SK-N-SH (cell line): Measurements from ENCODE around the gene DFFB. TPM values are rescaled to one million over a fixed set of nuclear protein-coding genes. Genes with fewer than 3 reads are reported as not detected.

Experiments
- CTCF ChIA-PET: fragments of 300-600, 350-600 bp; formaldehyde crosslinking; extraction: SDS; loops from one replicate; lab custom pipeline; 2021; lab: Yijun Ruan, JAX
- POLR2A ChIA-PET: fragments of 350-600 bp; sonication (Branson Sonifier 250); formaldehyde crosslinking; extraction: SDS; loops from one replicate; lab custom pipeline; 2020; ENCODE audit warnings: antibody characterized with exemption, inconsistent platforms; lab: Yijun Ruan, JAX
- DNase-seq: peaks from one replicate; pipeline ENCODE4 v3.0.0; 2012
- H2AFZ ChIP-seq: fragments of 200-600 bp; sonication (generic); 2 replicates; pipeline ENCODE4 v1.8.1; 2016; ENCODE audit warnings: antibody characterized with exemption, mild to moderate bottlenecking, low read depth
- H3F3A ChIP-seq: fragments of 200-600 bp; sonication (generic); replicated peaks from 2 replicates; pipeline ENCODE3; 2016; ENCODE audit warnings: antibody characterized with exemption, mild to moderate bottlenecking; ENCODE audit not compliant: insufficient read depth
- H3K27ac ChIP-seq, 2 experiments: fragments of 200-500 bp in 1 of 2; fragments of 200-600 bp in 1 of 2; sonication (Bioruptor generic) in 1 of 2; sonication (generic), shearing (Covaris generic) in 1 of 2; 2 replicates each; pipeline versions ENCODE4 v1.5.1 to v1.6.1; 2014 to 2016; ENCODE audit warnings: low read depth in 2 of 2, inconsistent platforms in 1 of 2, low read length in 1 of 2, mild to moderate bottlenecking in 1 of 2, mixed read lengths in 1 of 2
- H3K27me3 ChIP-seq: fragments of 200-600 bp; sonication (generic), shearing (Covaris generic); 2 replicates; pipeline ENCODE4 v1.6.1; 2016; ENCODE audit warnings: mixed run types; ENCODE audit not compliant: insufficient read depth
- H3K36me3 ChIP-seq, 2 experiments: fragments of 200-500 bp in 1 of 2; fragments of 200-600 bp in 1 of 2; sonication (Bioruptor generic) in 1 of 2; sonication (generic) in 1 of 2; replicated peaks in 1 of 2; 2 replicates each; pipeline versions ENCODE3 to v1.5.1; 2014 to 2016; ENCODE audit warnings: low read length in 1 of 2, mild to moderate bottlenecking in 1 of 2; ENCODE audit not compliant: insufficient read depth in 2 of 2, control insufficient read depth in 1 of 2
- H3K4me1 ChIP-seq, 2 experiments: fragments of 200-500 bp in 1 of 2; fragments of 200-600 bp in 1 of 2; sonication (Bioruptor generic) in 1 of 2; sonication (generic), shearing (Covaris generic) in 1 of 2; 2 replicates each; pipeline versions ENCODE4 v1.5.1 to v1.6.1; 2014 to 2016; ENCODE audit warnings: low read depth in 1 of 2, low read length in 1 of 2, mixed run types in 1 of 2; ENCODE audit not compliant: insufficient read depth in 2 of 2, control insufficient read depth in 1 of 2
- H3K4me2 ChIP-seq: fragments of 200-600 bp; sonication (generic), shearing (Covaris generic); 2 replicates; pipeline ENCODE4 v1.6.1; 2017; ENCODE audit warnings: mixed run types
- H3K4me3 ChIP-seq, 2 experiments: fragments of 200-500 bp in 1 of 2; fragments of 200-600 bp in 1 of 2; sonication (Bioruptor generic) in 1 of 2; sonication (generic), shearing (Covaris generic) in 1 of 2; 2 replicates each; pipeline versions ENCODE4 v1.5.1 to v1.8.1; 2014 to 2016; ENCODE audit warnings: low read depth in 2 of 2, inconsistent platforms in 1 of 2, low read length in 1 of 2, mild to moderate bottlenecking in 1 of 2, mixed read lengths in 1 of 2, moderate library complexity in 1 of 2
- H3K79me2 ChIP-seq: fragments of 200-600 bp; sonication (generic); 2 replicates; pipeline ENCODE4 v1.8.1; 2017; ENCODE audit warnings: mild to moderate bottlenecking; ENCODE audit not compliant: insufficient read depth
- H3K9ac ChIP-seq: fragments of 200-600 bp; sonication (generic); 2 replicates; pipeline ENCODE4 v1.6.1; 2017; ENCODE audit warnings: mixed run types
- H3K9me2 ChIP-seq: fragments of 200-600 bp; sonication (generic); 2 replicates; pipeline ENCODE4 v1.6.1; 2017; ENCODE audit warnings: mixed run types
- H3K9me3 ChIP-seq: fragments of 200-600 bp; sonication (generic); 2 replicates; pipeline ENCODE4 v1.6.1; 2017; ENCODE audit warnings: mixed run types, mild to moderate bottlenecking, moderate library complexity
- H4K20me1 ChIP-seq: fragments of 200-600 bp; sonication (generic); 2 replicates; pipeline ENCODE4 v1.6.1; 2017; ENCODE audit warnings: mild to moderate bottlenecking, mixed run types; ENCODE audit not compliant: insufficient read depth
- MEF2A ChIP-seq: IDR thresholded peaks from 2 replicates; pipeline ENCODE4 v1.4.0; 2012; ENCODE audit warnings: low read depth, borderline replicate concordance
- PBX3 ChIP-seq: IDR thresholded peaks from 2 replicates; pipeline ENCODE4; 2012
- POLR2AphosphoS5 ChIP-seq: IDR thresholded peaks from 2 replicates; pipeline ENCODE4 v1.6.1; 2012; ENCODE audit warnings: low read depth, low read length
- RCOR1 ChIP-seq: fragments of 150-350 bp; IDR thresholded peaks from 2 replicates; pipeline ENCODE4 v1.6.1; 2017; ENCODE audit warnings: antibody characterized with exemption, low read length
- TAF1 ChIP-seq: IDR thresholded peaks from 2 replicates; pipeline ENCODE4 v1.6.1; 2012; ENCODE audit warnings: low read depth, mild to moderate bottlenecking, low read length, moderate library complexity, borderline replicate concordance
- TEAD4 ChIP-seq: IDR thresholded peaks from 2 replicates; pipeline ENCODE4 v1.4.0; 2012; ENCODE audit warnings: mild to moderate bottlenecking, borderline replicate concordance; ENCODE audit not compliant: insufficient read depth
- YY1 ChIP-seq: IDR thresholded peaks from 2 replicates; pipeline ENCODE4 v1.4.0; 2012; ENCODE audit warnings: low read depth, mild to moderate bottlenecking
- WGBS: methylation state at CpG from one replicate; pipeline ENCODE4 v1.1.6; 2017; ENCODE audit warnings: low lambda C conversion rate; 5-methylcytosine and 5-hydroxymethylcytosine counted together
- polyA plus RNA-seq, 3 experiments: library from polyadenylated mRNA; depleted of rRNA; stranded (reverse); fragments of >200 nt; gene quantifications; 2 replicates each; pipeline ENCODE4 v1.2.3, GENCODE V29; 2012
- TF ChIP-seq, protein P1 (sequence below): IDR thresholded peaks from 2 replicates; pipeline ENCODE4 v1.4.0; 2012; ENCODE audit warnings: low read depth, borderline replicate concordance
- TF ChIP-seq, protein P2 (sequence below): IDR thresholded peaks from 2 replicates; pipeline ENCODE4 v1.6.1; 2012; ENCODE audit warnings: mild to moderate bottlenecking, low read depth, low read length, moderate library complexity

Gene DFFB
- polyA plus RNA-seq, 1 of the 3 experiments (the other 2 are of a cell fraction): 8.2 TPM

DNA sequence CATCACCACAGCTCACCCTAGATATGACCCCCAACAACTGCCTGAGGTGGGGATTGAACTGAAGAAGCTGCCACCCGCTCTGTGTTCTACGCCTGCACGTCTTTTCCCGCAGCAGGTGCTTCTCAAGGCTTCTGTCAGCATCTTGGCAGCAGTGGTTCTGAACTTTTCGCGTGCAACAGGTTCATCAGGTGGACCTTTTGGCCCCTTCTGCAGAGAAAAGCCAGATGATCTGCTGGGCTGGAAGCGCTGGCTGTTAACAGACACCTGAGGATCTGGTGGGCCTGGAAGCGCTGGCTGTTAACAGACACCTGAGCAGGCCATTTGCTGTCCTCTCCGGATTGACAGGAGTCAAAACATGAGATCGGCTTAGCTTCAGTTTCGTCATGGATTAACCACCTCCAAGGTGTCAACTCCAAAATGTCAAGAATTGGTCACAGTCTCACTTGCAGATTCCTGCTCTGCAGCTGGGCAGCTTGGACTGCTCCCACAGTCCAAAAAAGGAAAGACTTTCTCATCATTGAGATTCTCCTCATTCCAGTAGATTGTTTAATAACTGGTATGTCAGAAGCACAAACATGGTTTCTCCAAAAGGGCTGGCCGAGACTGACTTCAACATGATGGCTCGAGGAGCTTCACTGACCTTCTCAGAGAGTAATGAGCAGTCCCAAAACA is 38.1 kb downstream of the DFFB start:
- Histone ChIP-seq H3K9me2 (no peaks in the 10 kb centered on the region), H3K4me1 (peaks cover 0 to 4% of the 10 kb centered on the region in 2 experiments; a peak in 1 of 4 replicates), H4K20me1 (0 out of 2 replicates have a peak, but pooled peaks cover 9% of the 10 kb centered on the region), H3K4me3 (no peak overlapping the region), H3K36me3 (peaks cover 12 to 19% of the 10 kb centered on the region in 2 experiments), H3K4me2 (no peak overlapping the region), H3K9me3 (no peaks in the 10 kb centered on the region), H3F3A (no peaks in the 10 kb centered on the region), H3K27ac (no peak overlapping the region), H3K79me2 (peaks cover 73% of the 10 kb centered on the region), H2AFZ (no peak overlapping the region), H3K9ac (no peak overlapping the region), H3K27me3 (no peaks in the 10 kb centered on the region)
- 94% methylated on average over 13 of the region's 13 CpGs for WGBS
- TF ChIP-seq, protein P1, sequence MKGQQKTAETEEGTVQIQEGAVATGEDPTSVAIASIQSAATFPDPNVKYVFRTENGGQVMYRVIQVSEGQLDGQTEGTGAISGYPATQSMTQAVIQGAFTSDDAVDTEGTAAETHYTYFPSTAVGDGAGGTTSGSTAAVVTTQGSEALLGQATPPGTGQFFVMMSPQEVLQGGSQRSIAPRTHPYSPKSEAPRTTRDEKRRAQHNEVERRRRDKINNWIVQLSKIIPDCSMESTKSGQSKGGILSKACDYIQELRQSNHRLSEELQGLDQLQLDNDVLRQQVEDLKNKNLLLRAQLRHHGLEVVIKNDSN: no peak
- no peak for TF ChIP-seq RCOR1
- POLR2A ChIA-PET: no interaction called here
- DNase-seq: no peak
- CTCF ChIA-PET: interaction anchor here (0.9 kb wide), 1 partner anchor 10 kb away, joined by 5 read pairs; no protein-coding TSS in a partner anchor

GRCh38 chr1:3895951-3896325 is 38.7 kb downstream of the DFFB start:
- H4K20me1 ChIP-seq: 0 out of 2 replicates have a peak, but pooled peaks cover 9% of the 10 kb centered on the region
- H3K9me2 ChIP-seq: no peaks in the 10 kb centered on the region

More at GRCh38 chr1:3895951-3896325, 38.7 kb downstream of the DFFB start:
- no peak overlapping the region for H3K9ac ChIP-seq
- H3K4me2 ChIP-seq: no peak overlapping the region
- WGBS: no CpG with 5 or more reads among the region's 4 CpGs
- ChIA-PET CTCF (interaction anchor here (0.9 kb wide), 1 partner anchor 11 kb away, joined by 5 read pairs; no protein-coding TSS in a partner anchor), POLR2A (no interaction called here)
- no peak for DNase-seq
- no peak overlapping the region for H3K27ac ChIP-seq
- no peaks in the 10 kb centered on the region for H3K9me3 ChIP-seq
- H3K36me3 ChIP-seq: peaks cover 12 to 14% of the 10 kb centered on the region in 2 experiments
- TF ChIP-seq POLR2AphosphoS5 (no peak), TEAD4 (no peak), YY1 (no peak), TAF1 (no peak), RCOR1 (no peak), MEF2A (no peak), PBX3 (no peak)
- TF ChIP-seq, protein P2, sequence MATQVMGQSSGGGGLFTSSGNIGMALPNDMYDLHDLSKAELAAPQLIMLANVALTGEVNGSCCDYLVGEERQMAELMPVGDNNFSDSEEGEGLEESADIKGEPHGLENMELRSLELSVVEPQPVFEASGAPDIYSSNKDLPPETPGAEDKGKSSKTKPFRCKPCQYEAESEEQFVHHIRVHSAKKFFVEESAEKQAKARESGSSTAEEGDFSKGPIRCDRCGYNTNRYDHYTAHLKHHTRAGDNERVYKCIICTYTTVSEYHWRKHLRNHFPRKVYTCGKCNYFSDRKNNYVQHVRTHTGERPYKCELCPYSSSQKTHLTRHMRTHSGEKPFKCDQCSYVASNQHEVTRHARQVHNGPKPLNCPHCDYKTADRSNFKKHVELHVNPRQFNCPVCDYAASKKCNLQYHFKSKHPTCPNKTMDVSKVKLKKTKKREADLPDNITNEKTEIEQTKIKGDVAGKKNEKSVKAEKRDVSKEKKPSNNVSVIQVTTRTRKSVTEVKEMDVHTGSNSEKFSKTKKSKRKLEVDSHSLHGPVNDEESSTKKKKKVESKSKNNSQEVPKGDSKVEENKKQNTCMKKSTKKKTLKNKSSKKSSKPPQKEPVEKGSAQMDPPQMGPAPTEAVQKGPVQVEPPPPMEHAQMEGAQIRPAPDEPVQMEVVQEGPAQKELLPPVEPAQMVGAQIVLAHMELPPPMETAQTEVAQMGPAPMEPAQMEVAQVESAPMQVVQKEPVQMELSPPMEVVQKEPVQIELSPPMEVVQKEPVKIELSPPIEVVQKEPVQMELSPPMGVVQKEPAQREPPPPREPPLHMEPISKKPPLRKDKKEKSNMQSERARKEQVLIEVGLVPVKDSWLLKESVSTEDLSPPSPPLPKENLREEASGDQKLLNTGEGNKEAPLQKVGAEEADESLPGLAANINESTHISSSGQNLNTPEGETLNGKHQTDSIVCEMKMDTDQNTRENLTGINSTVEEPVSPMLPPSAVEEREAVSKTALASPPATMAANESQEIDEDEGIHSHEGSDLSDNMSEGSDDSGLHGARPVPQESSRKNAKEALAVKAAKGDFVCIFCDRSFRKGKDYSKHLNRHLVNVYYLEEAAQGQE: no peak
- peaks cover 0 to 4% of the 10 kb centered on the region in 2 experiments; a peak in 1 of 4 replicates for H3K4me1 ChIP-seq
- no peaks in the 10 kb centered on the region for H3F3A ChIP-seq
- H2AFZ ChIP-seq: no peak overlapping the region
- no peaks in the 10 kb centered on the region for H3K27me3 ChIP-seq
- H3K4me3 ChIP-seq: no peak overlapping the region
- H3K79me2 ChIP-seq: peaks cover 73% of the 10 kb centered on the region
